WERI-Rb-1 (cell line): ENCODE measurements around the gene MYOZ3.

Experiments
- DNase-seq: peaks from one replicate; pipeline ENCODE4 v3.0.0-alpha.2; 2020
- H3K27ac ChIP-seq: fragments of 250-450 bp; sonication (Bioruptor Pico); 2 replicates; pipeline ENCODE4 v1.5.1; 2020; ENCODE audit warnings: mild to moderate bottlenecking, moderate library complexity
- H3K27me3 ChIP-seq: fragments of 250-450 bp; sonication (Bioruptor Pico); 2 replicates; pipeline ENCODE4 v1.5.1; 2021; ENCODE audit warnings: mild to moderate bottlenecking, low read depth, moderate library complexity; ENCODE audit not compliant: insufficient read depth, severe bottlenecking
- H3K36me3 ChIP-seq: fragments of 250-450 bp; sonication (Bioruptor Pico); 2 replicates; pipeline ENCODE4 v1.5.1; 2020; ENCODE audit warnings: mild to moderate bottlenecking, moderate library complexity
- H3K4me3 ChIP-seq: 2 replicates; pipeline ENCODE4 v1.5.1; 2011; ENCODE audit warnings: low read depth, mild to moderate bottlenecking, control low read depth, low read length
- H3K9me3 ChIP-seq: fragments of 250-450 bp; sonication (Bioruptor Pico); 2 replicates; pipeline ENCODE4 v1.5.1; 2021; ENCODE audit warnings: mild to moderate bottlenecking, moderate library complexity; ENCODE audit not compliant: severe bottlenecking
- TF ChIP-seq, protein P1 (sequence below): IDR thresholded peaks from 2 replicates; pipeline ENCODE4 v1.5.1; 2011; ENCODE audit warnings: low read depth, mild to moderate bottlenecking, control low read depth, inconsistent platforms, low read length

The MYOZ3 gene

GRCh38 chr5:150651382-150651781 lies 9.7 kb upstream of the MYOZ3 start:
- Histone ChIP-seq H3K36me3 (no peaks in the 10 kb centered on the region), H3K27me3 (no peaks in the 10 kb centered on the region)

GRCh38 chr5:150651924-150652671 lies 9.0 kb upstream of the MYOZ3 start:
- no peaks in the 10 kb centered on the region for H3K36me3 ChIP-seq

More at GRCh38 chr5:150651382-150651781, 9.7 kb upstream of the MYOZ3 start:
- DNase-seq: no peak
- no peak overlapping the region for H3K27ac ChIP-seq
- TF ChIP-seq, protein P1, sequence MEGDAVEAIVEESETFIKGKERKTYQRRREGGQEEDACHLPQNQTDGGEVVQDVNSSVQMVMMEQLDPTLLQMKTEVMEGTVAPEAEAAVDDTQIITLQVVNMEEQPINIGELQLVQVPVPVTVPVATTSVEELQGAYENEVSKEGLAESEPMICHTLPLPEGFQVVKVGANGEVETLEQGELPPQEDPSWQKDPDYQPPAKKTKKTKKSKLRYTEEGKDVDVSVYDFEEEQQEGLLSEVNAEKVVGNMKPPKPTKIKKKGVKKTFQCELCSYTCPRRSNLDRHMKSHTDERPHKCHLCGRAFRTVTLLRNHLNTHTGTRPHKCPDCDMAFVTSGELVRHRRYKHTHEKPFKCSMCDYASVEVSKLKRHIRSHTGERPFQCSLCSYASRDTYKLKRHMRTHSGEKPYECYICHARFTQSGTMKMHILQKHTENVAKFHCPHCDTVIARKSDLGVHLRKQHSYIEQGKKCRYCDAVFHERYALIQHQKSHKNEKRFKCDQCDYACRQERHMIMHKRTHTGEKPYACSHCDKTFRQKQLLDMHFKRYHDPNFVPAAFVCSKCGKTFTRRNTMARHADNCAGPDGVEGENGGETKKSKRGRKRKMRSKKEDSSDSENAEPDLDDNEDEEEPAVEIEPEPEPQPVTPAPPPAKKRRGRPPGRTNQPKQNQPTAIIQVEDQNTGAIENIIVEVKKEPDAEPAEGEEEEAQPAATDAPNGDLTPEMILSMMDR: no peak
- no peaks in the 10 kb centered on the region for H3K9me3 ChIP-seq
- no peak overlapping the region for H3K4me3 ChIP-seq

GRCh38 chr5:150653145-150653761 lies 7.8 kb upstream of the MYOZ3 start:
- Histone ChIP-seq H3K9me3 (no peaks in the 10 kb centered on the region), H3K36me3 (no peaks in the 10 kb centered on the region), H3K4me3 (no peak overlapping the region), H3K27ac (no peak overlapping the region), H3K27me3 (no peaks in the 10 kb centered on the region)
- TF ChIP-seq, protein P1: no peak
- DNase-seq: no peak

More at GRCh38 chr5:150651924-150652671, 9.0 kb upstream of the MYOZ3 start:
- no peak overlapping the region for H3K27ac ChIP-seq
- no peaks in the 10 kb centered on the region for H3K27me3 ChIP-seq
- no peak for DNase-seq
- no peaks in the 10 kb centered on the region for H3K9me3 ChIP-seq
- TF ChIP-seq, protein P1: no peak
- no peak overlapping the region for H3K4me3 ChIP-seq

DNA sequence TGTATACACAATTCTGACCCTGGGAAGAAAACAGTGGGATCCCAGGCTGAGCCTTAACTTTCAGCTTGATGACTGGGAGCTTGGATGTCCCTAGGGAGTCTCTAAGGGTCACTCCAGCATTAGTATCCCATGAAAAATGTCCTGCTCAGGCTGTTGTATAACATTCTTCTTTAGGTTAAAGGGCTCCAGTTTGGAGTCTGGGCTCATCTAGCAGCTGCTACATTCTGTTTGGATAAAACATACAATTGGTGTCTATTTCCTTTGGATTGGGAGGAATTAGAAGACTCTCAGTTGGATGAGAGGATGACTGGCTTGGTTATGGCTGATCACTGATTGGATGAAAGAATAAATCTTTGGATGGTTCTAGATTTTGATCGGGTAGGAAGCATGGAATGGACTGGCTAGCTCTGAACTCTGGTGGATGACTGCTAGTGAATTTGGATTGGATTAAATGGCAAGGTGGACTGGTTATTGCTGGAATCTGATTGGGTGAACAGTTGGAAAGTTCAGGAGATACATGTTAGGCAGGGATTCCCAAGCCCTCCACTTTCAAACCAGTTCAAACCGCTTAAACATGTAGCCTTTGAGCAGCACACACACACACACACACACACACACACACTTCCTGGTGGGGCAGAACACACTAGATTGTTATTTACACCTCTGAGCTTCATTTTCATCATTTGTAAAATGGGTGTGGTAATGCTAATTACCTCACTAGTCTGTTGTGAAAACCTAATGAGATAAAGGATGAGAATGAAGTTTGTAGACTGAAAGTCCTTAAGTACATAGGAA lies 7.1 kb upstream of the MYOZ3 start:
- Histone ChIP-seq H3K27me3 (no peaks in the 10 kb centered on the region), H3K27ac (no peak overlapping the region), H3K9me3 (no peaks in the 10 kb centered on the region), H3K4me3 (no peak overlapping the region), H3K36me3 (no peaks in the 10 kb centered on the region)
- TF ChIP-seq, protein P1: no peak
- DNase-seq: no peak

DNA sequence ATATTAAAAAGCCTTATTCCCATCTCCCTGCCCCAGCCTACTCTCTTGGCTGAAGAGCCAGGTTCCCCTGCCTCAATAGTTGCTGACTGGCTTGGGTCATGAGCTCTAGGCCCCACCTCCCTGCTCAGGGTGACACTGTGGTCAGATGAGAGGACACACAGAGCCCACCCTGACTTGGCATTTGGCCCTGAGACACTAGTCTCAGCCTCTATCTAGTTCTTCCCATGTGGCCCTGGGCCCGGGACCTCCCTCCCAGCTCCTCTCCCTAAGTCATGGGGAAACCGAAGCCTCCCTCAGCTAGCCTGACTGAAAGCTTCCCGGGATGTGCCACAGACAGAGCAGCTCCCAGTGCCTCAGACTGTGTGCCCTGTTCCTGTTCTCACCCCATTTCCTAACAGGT lies 5.8 kb upstream of the MYOZ3 start:
- no peak for DNase-seq
- H3K4me3 ChIP-seq: no peak overlapping the region
- no peaks in the 10 kb centered on the region for H3K9me3 ChIP-seq
- no peak overlapping the region for H3K27ac ChIP-seq
- no peaks in the 10 kb centered on the region for H3K36me3 ChIP-seq
- no peaks in the 10 kb centered on the region for H3K27me3 ChIP-seq
- TF ChIP-seq, protein P1: no peak
